Measurements from ENCODE around the gene RRP12.

The RRP12 gene

GRCh38 chr10:97367126-97367649 is 34.0 kb downstream of the RRP12 start:
- no peak overlapping the region for H3K27ac Mint-ChIP-seq
- H3K4me3 Mint-ChIP-seq: no peak overlapping the region
- no peaks in the 10 kb centered on the region for H3K9me3 Mint-ChIP-seq
- no peaks in the 10 kb centered on the region for H3K27me3 Mint-ChIP-seq (ENCODE audit: low read depth)
- H3K4me1 Mint-ChIP-seq (ENCODE audit: low read depth): no peaks in the 10 kb centered on the region
- H3K36me3 Mint-ChIP-seq (ENCODE audit: low read depth): peaks cover 18% of the 10 kb centered on the region

DNA sequence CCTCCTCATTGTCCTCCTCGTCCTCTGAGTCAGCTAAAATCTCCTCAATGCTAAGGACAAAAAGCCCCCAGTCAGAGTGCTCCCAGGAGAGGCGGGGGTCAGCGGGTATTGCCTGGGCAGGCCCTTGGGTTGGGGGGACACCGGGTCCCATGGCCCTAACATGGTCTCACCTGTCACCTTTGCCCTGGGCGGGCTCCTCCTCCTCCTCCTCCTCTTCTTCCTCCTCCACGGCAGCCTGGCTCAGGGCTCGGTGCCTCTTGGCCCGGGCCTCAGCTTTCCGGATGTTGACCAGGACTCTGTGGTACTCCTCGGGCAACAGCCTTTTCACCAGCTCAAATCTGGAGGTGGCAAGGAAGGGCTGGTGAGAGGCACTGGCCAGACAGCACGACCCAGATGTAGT is 34.6 kb downstream of the RRP12 start:
- H3K27ac Mint-ChIP-seq: no peak overlapping the region
- H3K4me1 Mint-ChIP-seq (ENCODE audit: low read depth): no peaks in the 10 kb centered on the region
- no peaks in the 10 kb centered on the region for H3K27me3 Mint-ChIP-seq (ENCODE audit: low read depth)

DNA sequence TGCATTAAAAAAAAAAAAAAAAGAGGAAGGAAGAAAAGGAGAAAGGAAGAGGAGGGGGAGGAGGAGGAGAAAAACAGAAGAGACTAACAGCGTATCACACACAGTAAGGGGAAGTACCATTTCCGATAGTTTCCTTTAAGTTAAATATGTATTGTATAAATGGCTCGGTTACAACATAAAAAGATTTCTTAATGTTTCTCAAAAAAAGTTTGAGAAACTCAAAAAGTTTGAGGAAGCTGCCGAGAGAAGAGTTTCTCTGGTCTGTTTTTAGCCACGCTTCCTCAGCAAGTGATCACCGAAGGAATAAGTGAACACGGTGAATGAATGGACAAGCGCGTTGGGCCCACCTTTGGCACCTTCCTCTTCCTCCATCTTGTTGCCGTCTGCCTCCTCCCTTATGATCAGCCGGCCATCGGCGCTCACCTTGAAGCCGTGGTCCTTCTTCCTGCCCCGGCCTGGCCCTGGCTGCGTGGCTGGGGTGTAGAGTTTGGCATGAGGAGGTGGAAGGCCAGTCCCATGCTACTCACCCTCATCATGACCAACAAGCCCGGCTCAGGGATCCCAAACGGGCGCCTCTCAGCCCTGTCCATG is 35.3 kb downstream of the RRP12 start:
- Mint-ChIP-seq H3K9me3 (no peaks in the 10 kb centered on the region), H3K27me3 (ENCODE audit: low read depth) (no peaks in the 10 kb centered on the region), H3K36me3 (ENCODE audit: low read depth) (peaks cover 15% of the 10 kb centered on the region), H3K27ac (no peak overlapping the region), H3K4me3 (no peak overlapping the region), H3K4me1 (ENCODE audit: low read depth) (no peaks in the 10 kb centered on the region)

More for the DNA sequence above, 34.6 kb downstream of the RRP12 start:
- H3K9me3 Mint-ChIP-seq: no peaks in the 10 kb centered on the region
- no peak overlapping the region for H3K4me3 Mint-ChIP-seq
- H3K36me3 Mint-ChIP-seq (ENCODE audit: low read depth): peaks cover 18% of the 10 kb centered on the region

DNA sequence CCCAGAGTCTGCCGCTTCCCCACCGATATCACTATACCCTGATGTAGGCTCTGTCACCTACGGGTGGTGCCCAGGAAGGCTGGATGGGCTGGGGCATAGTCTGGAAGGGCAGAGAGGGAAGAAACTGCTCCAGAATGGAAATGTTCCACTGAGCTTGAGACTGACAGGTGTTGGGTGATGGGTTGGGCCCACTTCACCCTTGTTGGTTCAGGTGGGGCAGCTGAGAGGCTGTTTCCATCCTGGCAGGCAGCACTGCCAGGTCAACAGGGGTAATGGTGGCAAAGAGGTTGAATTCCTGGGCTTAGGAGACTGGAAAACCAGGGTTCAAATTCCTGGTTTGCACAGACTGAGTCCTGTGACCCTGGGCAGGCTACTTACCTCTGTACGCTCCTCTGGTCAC is 38.1 kb downstream of the RRP12 start:
- no peaks in the 10 kb centered on the region for H3K4me1 Mint-ChIP-seq (ENCODE audit: low read depth)
- no peaks in the 10 kb centered on the region for H3K9me3 Mint-ChIP-seq
- H3K4me3 Mint-ChIP-seq: no peak overlapping the region
- no peaks in the 10 kb centered on the region for H3K27me3 Mint-ChIP-seq (ENCODE audit: low read depth)
- no peak overlapping the region for H3K27ac Mint-ChIP-seq
- peaks cover 10% of the 10 kb centered on the region for H3K36me3 Mint-ChIP-seq (ENCODE audit: low read depth)

DNA sequence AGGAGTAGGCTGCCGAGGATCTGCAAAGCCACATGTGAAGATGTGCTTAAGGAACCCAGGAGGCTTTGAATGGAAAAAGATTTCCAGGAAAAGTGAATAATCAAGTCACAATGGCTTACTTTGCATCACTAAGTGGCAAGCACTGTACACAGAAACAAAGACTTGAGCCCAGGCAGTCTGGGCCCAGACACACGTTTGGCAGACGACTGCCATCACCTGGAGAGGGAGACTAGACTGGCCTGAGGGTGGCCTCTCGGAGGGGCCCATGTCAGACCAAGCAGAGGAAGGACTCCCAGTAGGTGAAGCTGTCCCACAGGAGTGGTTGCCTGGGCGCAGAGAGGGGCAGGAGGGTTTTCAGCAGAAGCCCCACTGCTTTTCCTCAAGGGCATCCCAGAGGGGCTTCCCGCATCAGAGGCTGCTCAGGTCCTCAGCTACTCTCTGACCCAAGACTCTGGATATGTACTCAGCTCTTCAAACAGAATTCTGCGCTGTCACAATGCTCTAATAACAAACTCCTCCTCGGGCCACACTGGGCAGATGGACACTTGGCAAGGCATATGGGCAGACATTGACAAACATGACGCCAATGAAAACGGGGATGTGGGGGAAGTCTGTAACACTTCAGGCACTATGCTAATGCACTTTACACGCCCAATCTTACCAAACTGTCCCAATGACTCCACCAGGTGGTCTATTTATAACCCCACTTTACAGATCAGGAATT is 38.7 kb downstream of the RRP12 start:
- no peak overlapping the region for H3K27ac Mint-ChIP-seq
- peaks cover 10% of the 10 kb centered on the region for H3K36me3 Mint-ChIP-seq (ENCODE audit: low read depth)

DNA sequence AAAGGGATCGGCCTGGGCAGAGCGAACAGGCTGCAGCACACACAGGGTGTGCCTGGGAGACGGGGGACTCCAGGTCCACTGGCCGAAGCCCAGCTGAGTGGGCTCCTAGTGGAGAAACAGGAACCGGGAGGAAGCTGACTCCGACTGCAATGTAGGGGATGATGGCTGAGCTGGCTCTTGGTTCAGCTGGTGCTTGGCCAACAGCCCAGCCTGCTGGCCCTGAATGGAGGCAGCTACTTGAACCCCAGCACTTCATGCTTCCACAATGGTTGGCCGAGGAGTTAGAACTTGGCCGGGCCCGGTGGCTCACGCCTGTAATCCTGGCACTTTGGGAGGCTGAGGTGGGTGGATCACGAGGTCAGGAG is 39.6 kb downstream of the RRP12 start:
- Mint-ChIP-seq H3K4me1 (ENCODE audit: low read depth) (no peaks in the 10 kb centered on the region), H3K36me3 (ENCODE audit: low read depth) (peaks cover 11% of the 10 kb centered on the region), H3K9me3 (no peaks in the 10 kb centered on the region), H3K27me3 (ENCODE audit: low read depth) (no peaks in the 10 kb centered on the region), H3K4me3 (no peak overlapping the region), H3K27ac (no peak overlapping the region)

More for the DNA sequence above, 38.7 kb downstream of the RRP12 start:
- H3K27me3 Mint-ChIP-seq (ENCODE audit: low read depth): no peaks in the 10 kb centered on the region
- H3K9me3 Mint-ChIP-seq: no peaks in the 10 kb centered on the region
- H3K4me3 Mint-ChIP-seq: no peak overlapping the region
- no peaks in the 10 kb centered on the region for H3K4me1 Mint-ChIP-seq (ENCODE audit: low read depth)

DNA sequence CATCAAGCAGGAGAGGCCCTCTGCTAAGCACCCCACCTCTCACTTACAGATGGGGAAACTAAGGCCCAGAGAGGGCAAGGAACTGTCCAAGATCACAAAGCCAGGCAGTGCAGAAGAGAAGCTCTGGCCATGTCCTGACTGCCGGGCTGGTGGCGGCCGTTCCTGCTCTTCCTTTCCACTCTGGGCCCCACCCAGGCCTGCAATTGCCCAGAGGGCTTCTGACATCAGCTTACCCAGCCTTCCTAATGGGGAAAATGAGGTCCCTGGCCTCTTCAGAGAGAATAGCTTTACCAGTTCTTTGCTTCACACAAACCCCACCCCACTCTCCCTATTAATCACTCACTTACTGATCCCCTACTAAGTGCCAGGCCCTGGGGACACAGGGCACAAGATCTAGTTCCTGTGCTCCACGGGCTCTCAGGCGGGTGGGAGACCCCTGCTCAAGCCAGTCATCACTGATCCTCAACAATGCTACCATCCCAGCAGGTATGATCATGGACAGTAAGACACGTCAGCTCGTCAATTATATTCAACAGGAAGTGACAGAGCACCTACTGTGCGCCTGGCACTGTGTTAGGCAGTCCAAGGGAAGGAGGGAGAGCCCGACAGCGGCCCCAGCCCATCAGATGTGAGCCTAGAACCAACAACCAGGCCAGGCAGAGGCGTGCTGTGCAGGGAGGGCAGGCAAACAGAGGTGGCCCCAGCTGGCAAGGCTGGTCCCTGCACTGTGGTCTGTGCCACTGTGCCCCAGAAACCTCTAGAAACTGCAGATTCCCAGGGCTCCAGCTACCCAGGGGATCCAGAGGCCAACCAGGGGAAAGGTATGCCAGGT is 40.2 kb downstream of the RRP12 start:
- Mint-ChIP-seq H3K27me3 (ENCODE audit: low read depth) (no peaks in the 10 kb centered on the region), H3K36me3 (ENCODE audit: low read depth) (peaks cover 15% of the 10 kb centered on the region), H3K4me1 (ENCODE audit: low read depth) (no peaks in the 10 kb centered on the region), H3K27ac (no peak overlapping the region), H3K4me3 (no peak overlapping the region), H3K9me3 (no peaks in the 10 kb centered on the region)

DNA sequence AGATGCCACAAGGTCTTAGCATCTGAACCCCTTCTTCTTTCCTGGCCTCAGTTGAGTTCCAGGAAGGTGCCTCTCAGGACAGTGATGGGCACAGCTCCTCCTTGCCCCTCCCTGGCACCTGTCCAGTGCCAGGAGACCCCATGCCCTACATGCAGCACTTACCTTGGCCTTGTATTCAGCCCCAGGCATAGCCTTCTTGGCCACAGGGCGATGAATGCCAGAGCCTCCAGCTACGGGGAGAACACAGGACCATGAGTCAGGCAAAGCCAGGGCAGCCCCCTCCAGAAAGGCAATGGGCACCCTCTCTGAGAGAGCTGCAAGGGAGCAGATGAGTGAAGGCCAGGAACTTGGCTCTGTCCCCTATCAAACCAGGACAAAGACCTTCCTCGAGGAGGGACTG is 42.4 kb downstream of the RRP12 start:
- Mint-ChIP-seq H3K36me3 (ENCODE audit: low read depth) (peaks cover 11% of the 10 kb centered on the region), H3K27me3 (ENCODE audit: low read depth) (no peaks in the 10 kb centered on the region), H3K4me3 (no peak overlapping the region), H3K9me3 (no peaks in the 10 kb centered on the region), H3K27ac (no peak overlapping the region), H3K4me1 (ENCODE audit: low read depth) (peaks cover 2% of the 10 kb centered on the region)

DNA sequence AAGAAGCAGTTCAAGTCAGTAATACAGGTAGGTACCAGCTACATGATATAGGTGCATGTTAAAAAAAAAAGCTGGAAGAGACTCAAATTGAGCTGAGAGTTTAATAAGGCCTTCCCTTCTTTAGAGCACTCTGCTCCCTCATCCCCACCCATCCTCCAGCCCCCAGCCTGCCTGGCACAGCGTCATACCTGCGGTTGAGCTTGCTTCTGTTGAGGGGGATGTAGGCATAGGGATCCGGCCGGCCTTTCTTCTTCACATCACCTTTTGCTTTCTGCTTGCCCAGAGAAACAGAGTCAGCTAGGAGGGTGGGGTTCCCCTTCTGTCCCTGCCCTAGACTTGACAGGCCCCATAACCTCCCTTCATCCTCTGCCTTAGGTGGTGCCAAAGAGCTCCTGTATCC is 42.8 kb downstream of the RRP12 start:
- no peaks in the 10 kb centered on the region for H3K27me3 Mint-ChIP-seq (ENCODE audit: low read depth)
- H3K9me3 Mint-ChIP-seq: no peaks in the 10 kb centered on the region
- H3K4me1 Mint-ChIP-seq (ENCODE audit: low read depth): peaks cover 2% of the 10 kb centered on the region
- H3K4me3 Mint-ChIP-seq: no peak overlapping the region
- H3K27ac Mint-ChIP-seq: no peak overlapping the region
- peaks cover 11% of the 10 kb centered on the region for H3K36me3 Mint-ChIP-seq (ENCODE audit: low read depth)

DNA sequence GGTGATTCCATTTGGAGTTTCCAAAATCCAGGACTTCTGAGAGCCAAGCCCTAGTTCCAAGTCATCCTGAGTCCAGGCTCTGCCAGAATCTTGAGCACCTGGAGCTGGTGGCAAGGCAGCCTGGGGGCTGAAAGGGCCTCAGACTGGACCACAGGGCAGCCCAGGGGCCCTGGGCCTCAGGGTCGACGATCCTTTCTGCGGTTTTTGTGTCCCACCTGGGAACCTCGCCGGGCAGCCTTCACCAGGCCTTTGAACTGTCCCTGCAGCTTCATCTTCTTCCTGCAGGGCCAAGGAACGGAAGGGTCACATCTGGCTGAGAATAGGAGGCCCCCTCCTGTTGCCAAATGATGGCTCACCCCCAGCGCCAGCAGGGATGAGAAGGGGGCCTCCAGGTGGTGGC is 44.2 kb downstream of the RRP12 start:
- Mint-ChIP-seq H3K4me1 (ENCODE audit: low read depth) (peaks cover 2% of the 10 kb centered on the region), H3K4me3 (no peak overlapping the region), H3K36me3 (ENCODE audit: low read depth) (peaks cover 11% of the 10 kb centered on the region), H3K27ac (no peak overlapping the region), H3K9me3 (no peaks in the 10 kb centered on the region), H3K27me3 (ENCODE audit: low read depth) (no peaks in the 10 kb centered on the region)

GRCh38 chr10:97356318-97356914 is 44.7 kb downstream of the RRP12 start:
- Mint-ChIP-seq H3K4me1 (ENCODE audit: low read depth) (peaks cover 2% of the 10 kb centered on the region), H3K9me3 (no peaks in the 10 kb centered on the region), H3K36me3 (ENCODE audit: low read depth) (peaks cover 11% of the 10 kb centered on the region), H3K27ac (no peak overlapping the region), H3K4me3 (no peak overlapping the region), H3K27me3 (ENCODE audit: low read depth) (no peaks in the 10 kb centered on the region)

DNA sequence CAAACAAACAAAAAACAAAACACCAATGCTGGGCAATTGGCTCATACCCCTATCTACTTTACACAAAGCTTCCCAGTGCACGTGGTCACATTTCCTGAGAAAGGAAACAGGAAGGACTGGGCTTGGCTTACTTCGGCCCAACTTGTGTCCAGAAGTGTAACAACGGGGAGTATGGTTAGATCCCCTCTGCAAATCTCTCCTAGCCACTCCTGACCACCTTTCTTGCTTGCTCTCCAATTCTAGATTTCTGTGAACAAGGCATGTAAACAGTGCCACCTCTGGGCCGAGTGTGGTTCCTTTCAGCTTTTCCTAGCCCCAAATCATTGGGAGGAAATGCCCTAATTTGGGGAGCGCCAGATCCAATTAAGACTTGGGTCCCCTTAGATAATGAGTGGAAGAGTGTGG is 45.6 kb downstream of the RRP12 start:
- Mint-ChIP-seq H3K4me1 (ENCODE audit: low read depth) (peaks cover 2% of the 10 kb centered on the region), H3K4me3 (no peak overlapping the region), H3K27me3 (ENCODE audit: low read depth) (no peaks in the 10 kb centered on the region), H3K9me3 (no peaks in the 10 kb centered on the region), H3K36me3 (ENCODE audit: low read depth) (peaks cover 11% of the 10 kb centered on the region), H3K27ac (no peak overlapping the region)

GRCh38 chr10:97353945-97354344 is 47.2 kb downstream of the RRP12 start:
- H3K4me3 Mint-ChIP-seq: no peak overlapping the region
- no peaks in the 10 kb centered on the region for H3K27me3 Mint-ChIP-seq (ENCODE audit: low read depth)
- H3K4me1 Mint-ChIP-seq (ENCODE audit: low read depth): peaks cover 2% of the 10 kb centered on the region
- H3K27ac Mint-ChIP-seq: no peak overlapping the region
- no peaks in the 10 kb centered on the region for H3K9me3 Mint-ChIP-seq
- peaks cover 10% of the 10 kb centered on the region for H3K36me3 Mint-ChIP-seq (ENCODE audit: low read depth)

DNA sequence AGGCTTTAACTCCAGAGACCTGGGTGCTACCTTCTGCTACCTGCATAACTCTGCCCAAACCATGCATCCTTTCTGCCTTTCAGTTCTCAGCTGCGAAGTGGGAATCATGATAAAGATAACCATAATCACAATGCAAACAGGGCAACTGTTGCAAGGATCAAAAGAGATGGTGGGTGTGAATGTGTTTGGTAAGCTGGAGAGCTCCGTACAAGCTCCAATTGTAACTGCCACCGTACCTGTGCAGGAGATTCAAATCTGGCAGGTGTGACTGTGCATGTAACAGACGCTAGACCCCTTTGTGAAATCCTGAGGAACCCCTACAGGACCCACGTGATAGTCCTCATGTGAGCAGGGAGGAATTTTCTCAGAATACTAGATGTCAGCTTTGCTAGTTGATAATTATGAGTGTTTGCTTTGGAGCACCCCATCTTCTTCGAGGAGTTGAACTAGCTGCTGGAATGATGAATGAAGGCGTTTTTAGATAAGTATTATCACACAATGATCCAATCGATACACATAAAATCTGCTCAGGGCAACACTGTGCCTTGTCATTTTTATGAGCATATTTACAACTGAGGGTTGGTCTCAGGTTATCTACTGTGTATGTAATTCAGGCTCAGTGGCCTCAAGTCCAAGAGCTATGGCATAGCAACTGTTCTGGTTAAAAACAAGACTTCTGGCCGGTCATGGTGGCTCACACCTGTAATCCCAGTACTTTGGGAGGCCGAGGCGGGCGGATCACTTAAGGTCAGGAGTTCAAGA is 51.2 kb downstream of the RRP12 start:
- Mint-ChIP-seq H3K9me3 (no peaks in the 10 kb centered on the region), H3K4me1 (ENCODE audit: low read depth) (no peaks in the 10 kb centered on the region), H3K27ac (no peak overlapping the region), H3K36me3 (ENCODE audit: low read depth) (no peaks in the 10 kb centered on the region), H3K27me3 (ENCODE audit: low read depth) (no peaks in the 10 kb centered on the region), H3K4me3 (no peak overlapping the region)

Data from T-helper 1 cell treated with Interleukin-12 subunit alpha and Interleukin-12 subunit beta and Interleukin-4 antibody, amounts not matched to agents 30 μg/mL and 1 μg/mL, for 36 hours (primary cell).